C4-2B (cell line): ENCODE data around the gene LAD1.

Experiments used
- ZFX ChIP-seq: fragments of 450-650 bp; IDR thresholded peaks from 2 replicates; pipeline ENCODE4 v1.6.1; 2017
- TF ChIP-seq, protein P1 (sequence below): fragments of 450-650 bp; conservative IDR thresholded peaks from 2 replicates; pipeline ENCODE4 v1.5.1; 2017; ENCODE audit warnings: mild to moderate bottlenecking

DNA sequence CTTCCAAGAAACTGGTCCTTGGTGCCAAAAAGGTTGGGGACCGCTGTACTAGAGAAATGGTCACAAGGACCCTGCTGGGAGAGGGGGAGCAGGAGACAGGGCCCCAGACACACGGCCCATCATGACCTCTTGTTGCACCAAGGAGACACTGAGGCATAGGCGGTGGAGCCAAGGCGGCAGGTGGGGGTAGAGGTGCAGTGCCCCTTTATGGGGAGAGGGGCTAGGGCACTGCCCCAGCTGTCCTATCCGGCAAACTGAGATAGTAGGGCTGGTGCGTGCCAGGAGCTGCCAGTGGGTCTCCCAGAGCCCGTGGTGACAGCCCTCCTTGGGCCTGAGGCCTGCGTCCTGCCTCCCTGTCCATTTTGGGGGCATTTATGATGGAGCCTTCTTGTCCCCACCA is 41.9 kb downstream of the LAD1 start:
- TF ChIP-seq, protein P1, sequence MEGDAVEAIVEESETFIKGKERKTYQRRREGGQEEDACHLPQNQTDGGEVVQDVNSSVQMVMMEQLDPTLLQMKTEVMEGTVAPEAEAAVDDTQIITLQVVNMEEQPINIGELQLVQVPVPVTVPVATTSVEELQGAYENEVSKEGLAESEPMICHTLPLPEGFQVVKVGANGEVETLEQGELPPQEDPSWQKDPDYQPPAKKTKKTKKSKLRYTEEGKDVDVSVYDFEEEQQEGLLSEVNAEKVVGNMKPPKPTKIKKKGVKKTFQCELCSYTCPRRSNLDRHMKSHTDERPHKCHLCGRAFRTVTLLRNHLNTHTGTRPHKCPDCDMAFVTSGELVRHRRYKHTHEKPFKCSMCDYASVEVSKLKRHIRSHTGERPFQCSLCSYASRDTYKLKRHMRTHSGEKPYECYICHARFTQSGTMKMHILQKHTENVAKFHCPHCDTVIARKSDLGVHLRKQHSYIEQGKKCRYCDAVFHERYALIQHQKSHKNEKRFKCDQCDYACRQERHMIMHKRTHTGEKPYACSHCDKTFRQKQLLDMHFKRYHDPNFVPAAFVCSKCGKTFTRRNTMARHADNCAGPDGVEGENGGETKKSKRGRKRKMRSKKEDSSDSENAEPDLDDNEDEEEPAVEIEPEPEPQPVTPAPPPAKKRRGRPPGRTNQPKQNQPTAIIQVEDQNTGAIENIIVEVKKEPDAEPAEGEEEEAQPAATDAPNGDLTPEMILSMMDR = no peak
- no peak for TF ChIP-seq ZFX
